Measurements from ENCODE around the gene COX14. TPM values are rescaled to one million over a fixed set of nuclear protein-coding genes. Genes with fewer than 3 reads are reported as not detected.
"Not testable (repeated sequence)": the region's sequence is repeated elsewhere in the genome, so short reads cannot be mapped to it uniquely, and the experiment has no call there.

Gene COX14
- total RNA-seq, 1 experiment from 2014 or later = 44.0 TPM

- not testable (repeated sequence) for DNase-seq (ENCODE audit: low read depth)
Observed at GRCh38 chr12:50154947-50155346, 42.9 kb downstream of the COX14 start.

- DNase-seq (ENCODE audit: low read depth) = no peak
Observed at GRCh38 chr12:50156641-50157040, 44.6 kb downstream of the COX14 start.

- no peak for DNase-seq (ENCODE audit: low read depth)
Observed at GRCh38 chr12:50157259-50157658, 45.2 kb downstream of the COX14 start.

DNA sequence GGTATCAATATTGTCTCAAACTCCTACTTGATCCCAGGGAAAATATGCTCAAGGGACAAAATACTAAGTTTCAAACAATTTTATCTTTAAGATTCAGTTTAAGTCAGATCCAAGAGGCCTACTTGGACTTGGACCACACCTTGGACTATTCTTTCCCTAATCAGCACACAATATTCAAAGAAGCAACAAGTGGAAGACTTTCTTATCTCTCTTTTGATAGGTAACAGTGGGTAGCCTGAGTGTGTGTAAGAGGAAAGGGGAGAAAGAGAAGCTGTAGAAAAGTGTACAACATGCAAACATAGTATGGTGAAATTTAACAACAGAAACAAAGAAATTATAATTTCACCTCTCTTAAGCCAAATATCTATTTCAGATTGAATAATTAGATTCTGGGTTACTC lies 48.6 kb downstream of the COX14 start:
- DNase-seq (ENCODE audit: low read depth) = no peak

- no peak for DNase-seq (ENCODE audit: low read depth)
Observed at GRCh38 chr12:50162230-50162629, 50.2 kb downstream of the COX14 start.

DNA sequence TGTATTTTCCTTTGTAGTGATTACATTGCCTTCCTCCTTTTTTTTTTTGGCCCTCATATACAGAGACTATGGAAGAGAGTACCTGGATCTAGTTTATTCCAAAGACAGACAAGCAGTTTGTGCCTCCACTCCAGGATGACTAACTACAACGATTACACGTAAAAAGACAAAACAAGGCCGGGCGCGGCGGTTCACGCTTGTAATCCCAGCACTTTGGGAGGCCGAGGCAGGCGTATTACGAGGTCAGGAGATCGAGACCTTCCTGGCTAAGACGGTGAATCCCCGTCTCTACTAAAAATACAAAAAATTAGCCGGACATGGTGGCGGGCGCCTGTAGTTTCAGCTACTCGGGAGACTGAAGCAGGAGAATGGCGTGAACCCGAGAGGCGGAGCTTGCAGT lies 52.9 kb downstream of the COX14 start:
- no peak for DNase-seq (ENCODE audit: low read depth)

GRCh38 chr12:50166799-50167048 lies 54.7 kb downstream of the COX14 start:
- DNase-seq (ENCODE audit: low read depth) = no peak

GRCh38 chr12:50167049-50167828 lies 55.2 kb downstream of the COX14 start, which contains the start of gene CERS5:
CERS5 (minus strand) TSS chr12:50167369; CDS start chr12:50167297, 72 bp downstream.
- DNase-seq (ENCODE audit: low read depth) = peak; percentile 98

Other genes starting within 250 kb of the COX14 start
- gene FAIM2, start 208.3 kb upstream of the COX14 start, total RNA-seq (2014; rRNA removed) = 4.1 and 4.2 TPM in 2 replicates
- gene AQP2, start 161.5 kb upstream of the COX14 start, total RNA-seq (2014; rRNA removed) = not detected in 2 replicates
- gene AQP5, start 150.4 kb upstream of the COX14 start, total RNA-seq (2014; rRNA removed) = 0.11 TPM in 1 of 2 replicates, not detected in the other
- not detected in 2 replicates for gene AQP6, start 139.3 kb upstream of the COX14 start, total RNA-seq (2014; rRNA removed)
- gene RACGAP1, start 86.7 kb upstream of the COX14 start, total RNA-seq (2014; rRNA removed) = 167 and 177 TPM in 2 replicates
- 1.2 and 4.3 TPM in 2 replicates for gene ASIC1, start 54.6 kb upstream of the COX14 start, total RNA-seq (2014; rRNA removed)
- gene SMARCD1, start 26.9 kb upstream of the COX14 start, total RNA-seq (2014; rRNA removed) = 49.2 and 66.8 TPM in 2 replicates
- gene GPD1, start 8.2 kb upstream of the COX14 start, total RNA-seq (2014; rRNA removed) = 0.17 TPM in 1 of 2 replicates, not detected in the other
- 30.7 and 30.8 TPM in 2 replicates for gene CERS5, start 55.1 kb downstream of the COX14 start, total RNA-seq (2014; rRNA removed)
- gene LIMA1, start 171.3 kb downstream of the COX14 start, total RNA-seq (2014; rRNA removed) = 74.7 and 85.9 TPM in 2 replicates

Measured in LHCN-M2 (cell line).